ENCODE measurements around the gene TMEM270. TPM values are rescaled to one million over a fixed set of nuclear protein-coding genes. Genes with fewer than 3 reads are reported as not detected.

TMEM270 gene
- total RNA-seq, 2 experiments from 2014 or later, result not detected

DNA sequence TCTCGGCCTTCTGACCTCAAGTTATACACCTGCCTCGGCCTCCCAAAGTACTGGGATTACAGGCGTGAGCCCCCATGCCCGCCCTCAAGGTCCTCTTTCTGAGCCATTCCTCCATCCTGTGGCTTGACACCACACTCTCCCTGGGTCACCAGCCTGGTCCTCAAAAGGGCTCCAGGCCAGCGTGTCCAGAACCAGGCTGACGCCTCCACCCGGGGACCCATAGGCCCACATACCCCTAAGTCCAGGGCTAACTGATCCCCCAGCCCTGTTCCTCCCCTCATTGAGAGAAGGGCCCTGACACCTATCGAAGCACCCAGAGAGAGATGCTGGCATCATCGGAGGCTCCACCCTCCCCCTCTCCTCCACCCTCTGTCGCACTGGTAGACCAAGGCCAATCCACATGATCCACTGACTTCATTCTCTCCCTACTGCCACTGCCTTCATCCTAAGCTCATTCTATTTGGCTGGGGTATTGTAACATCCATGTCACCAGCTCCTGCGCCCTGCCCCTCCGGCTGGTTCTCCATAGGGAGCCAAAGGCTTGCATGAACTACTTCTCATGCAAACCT lies 46.7 kb downstream of the TMEM270 start:
- Mint-ChIP-seq H3K4me1 (ENCODE audit: low read depth) (no peaks in the 10 kb centered on the region), H3K27me3 (ENCODE audit: low read depth) (no peaks in the 10 kb centered on the region), H3K9me3 (ENCODE audit: insufficient read depth) (no peaks in the 10 kb centered on the region), H3K27ac (no peak overlapping the region), H3K36me3 (ENCODE audit: low read depth) (no peaks in the 10 kb centered on the region), H3K4me3 (no peak overlapping the region)
- ChIA-PET CTCF (no interaction called here), POLR2A (no interaction called here)
- ATAC-seq (no peak), DNase-seq (no peak)

DNA sequence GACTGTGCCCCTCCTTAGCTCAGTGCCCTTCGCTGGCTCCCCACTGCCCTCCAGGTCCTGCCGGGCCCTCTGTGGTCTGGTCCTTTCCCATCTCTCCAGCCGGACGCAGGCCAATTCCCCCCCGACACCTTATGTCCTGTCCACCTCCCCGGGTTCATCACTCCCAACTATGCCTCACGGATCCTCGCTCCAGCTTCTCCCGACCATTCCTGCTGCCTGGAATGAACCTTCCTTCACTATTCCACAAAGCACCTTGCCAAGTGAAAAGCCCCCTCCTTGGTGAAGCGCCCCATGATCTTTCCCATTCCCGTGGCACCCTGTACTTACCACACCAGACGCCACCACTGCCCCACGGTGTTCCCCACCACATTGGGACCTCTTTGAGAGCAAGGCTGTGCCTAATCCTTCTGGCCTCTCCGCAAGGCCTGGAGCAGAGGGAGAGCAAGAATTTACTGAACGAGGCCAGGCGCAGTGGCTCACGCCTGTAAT lies 47.2 kb downstream of the TMEM270 start:
- Mint-ChIP-seq H3K9me3 (ENCODE audit: insufficient read depth) (no peaks in the 10 kb centered on the region), H3K4me3 (no peak overlapping the region), H3K27ac (no peak overlapping the region), H3K36me3 (ENCODE audit: low read depth) (no peaks in the 10 kb centered on the region), H3K27me3 (ENCODE audit: low read depth) (no peaks in the 10 kb centered on the region), H3K4me1 (ENCODE audit: low read depth) (no peaks in the 10 kb centered on the region)
- ChIA-PET CTCF (no interaction called here), POLR2A (no interaction called here)
- ATAC-seq (no peak), DNase-seq (no peak)

DNA sequence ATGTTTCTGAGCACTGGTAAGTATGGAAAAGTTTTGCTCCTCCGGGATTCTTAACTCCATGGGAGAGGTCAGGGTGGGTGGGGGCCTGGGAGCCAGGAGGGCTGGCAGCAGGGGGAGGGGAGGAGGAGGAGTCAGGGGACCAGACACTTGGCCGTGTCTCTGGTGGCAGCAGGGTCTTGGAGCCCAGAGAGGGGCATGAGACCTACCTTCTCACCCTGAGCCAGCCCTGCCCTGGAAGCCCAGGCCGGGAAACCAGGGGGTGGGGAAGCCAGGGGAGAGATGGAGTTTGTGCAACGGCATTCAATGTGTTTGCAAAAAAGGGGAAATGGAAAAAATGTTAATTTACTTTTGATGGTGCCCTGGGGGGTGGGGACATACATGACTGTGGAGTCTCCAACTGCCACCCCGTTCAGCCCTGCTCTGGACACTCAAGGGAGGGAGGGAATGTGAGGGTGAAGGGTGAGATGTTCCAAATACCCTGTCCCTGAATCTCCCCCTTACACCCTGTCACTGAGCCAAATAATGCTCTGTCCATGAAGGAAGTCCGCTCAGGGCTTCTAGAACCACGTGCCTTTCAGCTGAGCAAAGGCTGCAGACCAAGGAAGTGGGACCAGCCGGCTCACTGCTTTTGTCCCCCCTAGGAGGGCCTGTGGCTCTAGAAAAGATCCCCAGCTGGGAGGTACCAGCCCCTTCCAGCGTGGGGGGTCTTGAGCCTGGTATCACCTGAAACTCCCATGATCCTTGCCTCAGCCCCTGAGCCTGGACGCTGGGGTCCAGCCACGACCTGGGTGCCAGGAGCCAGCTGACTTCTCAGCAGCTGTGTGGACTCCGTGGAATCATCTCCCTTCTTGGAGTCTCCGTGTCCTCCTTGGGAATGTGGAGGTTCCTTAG lies 48.3 kb downstream of the TMEM270 start:
- Mint-ChIP-seq H3K36me3 (ENCODE audit: low read depth) (no peaks in the 10 kb centered on the region), H3K4me3 (no peak overlapping the region), H3K9me3 (ENCODE audit: insufficient read depth) (no peaks in the 10 kb centered on the region), H3K27me3 (ENCODE audit: low read depth) (no peaks in the 10 kb centered on the region), H3K4me1 (ENCODE audit: low read depth) (no peaks in the 10 kb centered on the region), H3K27ac (no peak overlapping the region)
- DNase-seq (no peak), ATAC-seq (no peak)
- ChIA-PET POLR2A (no interaction called here), CTCF (interaction anchor here (0.6 kb wide), 1 partner anchor 18 kb away, joined by 3 read pairs; no protein-coding TSS in a partner anchor)

DNA sequence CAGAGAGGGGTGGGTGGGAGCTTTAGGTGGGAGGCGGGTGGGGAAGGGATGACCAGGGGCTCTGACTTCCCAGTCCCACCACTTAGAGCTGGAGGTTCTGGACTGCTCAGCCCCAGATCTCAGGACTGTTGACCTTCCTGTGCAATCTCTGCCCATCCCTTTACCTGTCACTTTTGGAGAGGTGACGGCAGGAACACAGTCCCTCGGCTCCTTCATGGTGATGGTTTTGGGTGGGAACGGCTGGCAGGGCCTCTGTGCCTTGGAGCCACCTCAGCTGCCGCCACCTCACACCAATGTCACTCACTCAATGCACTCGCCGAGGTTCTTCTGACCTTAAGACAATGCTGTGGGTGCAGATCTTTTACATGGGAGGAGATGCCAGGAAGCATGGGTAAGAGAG lies 49.0 kb downstream of the TMEM270 start:
- DNase-seq (no peak), ATAC-seq (no peak)
- ChIA-PET POLR2A (interaction anchor here (0.8 kb wide), 1 partner anchor 14 kb away, joined by 3 read pairs; no protein-coding TSS in a partner anchor), CTCF (no interaction called here)
- Mint-ChIP-seq H3K4me3 (no peak overlapping the region), H3K27me3 (ENCODE audit: low read depth) (no peaks in the 10 kb centered on the region), H3K36me3 (ENCODE audit: low read depth) (no peaks in the 10 kb centered on the region), H3K27ac (no peak overlapping the region), H3K4me1 (ENCODE audit: low read depth) (no peaks in the 10 kb centered on the region), H3K9me3 (ENCODE audit: insufficient read depth) (no peaks in the 10 kb centered on the region)

DNA sequence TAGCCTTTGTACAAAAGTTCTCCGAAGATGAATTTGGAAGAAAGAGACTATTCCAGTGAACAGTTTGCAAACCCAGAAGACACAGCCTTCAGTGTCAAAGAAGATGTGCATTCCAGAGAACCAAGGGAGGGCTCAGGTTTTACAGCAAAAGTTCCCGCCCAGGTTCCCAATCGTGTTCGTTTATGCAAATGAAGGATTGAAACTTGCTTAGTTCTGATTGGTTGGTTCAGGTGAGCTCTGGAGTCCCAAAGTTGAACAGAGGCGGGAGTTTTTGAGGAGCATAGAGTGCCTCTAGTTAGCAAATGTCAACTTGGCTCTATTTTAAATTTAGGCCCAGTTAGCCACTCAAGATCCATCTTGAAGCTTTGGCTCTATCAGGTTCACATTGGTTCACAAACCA lies 51.3 kb downstream of the TMEM270 start:
- H3K27me3 Mint-ChIP-seq (ENCODE audit: low read depth), result no peaks in the 10 kb centered on the region
- ChIA-PET POLR2A (no interaction called here), CTCF (no interaction called here)
- H3K4me3 Mint-ChIP-seq, result no peak overlapping the region
- no peak overlapping the region for H3K27ac Mint-ChIP-seq
- no peaks in the 10 kb centered on the region for H3K4me1 Mint-ChIP-seq (ENCODE audit: low read depth)
- H3K36me3 Mint-ChIP-seq (ENCODE audit: low read depth), result no peaks in the 10 kb centered on the region
- H3K9me3 Mint-ChIP-seq (ENCODE audit: insufficient read depth), result no peaks in the 10 kb centered on the region
- DNase-seq, result no peak
- no peak for ATAC-seq

Other genes starting within 250 kb of the TMEM270 start
- not detected for gene MLXIPL, start 236.6 kb upstream of the TMEM270 start, total RNA-seq
- under 1 TPM; 0.16 to 0.26 TPM for gene VPS37D, start 193.3 kb upstream of the TMEM270 start, total RNA-seq
- gene DNAJC30, start 177.7 kb upstream of the TMEM270 start, total RNA-seq, result 1 to 10 TPM; 7.7 to 8.3 TPM
- 10 to 100 TPM; 57.3 to 60.9 TPM for gene BUD23, start 177.6 kb upstream of the TMEM270 start, total RNA-seq
- 10 to 100 TPM; 10.6 to 12.3 TPM for gene STX1A, start 141.5 kb upstream of the TMEM270 start, total RNA-seq
- 10 to 100 TPM; 20.7 to 20.9 TPM for gene ABHD11, start 122.4 kb upstream of the TMEM270 start, total RNA-seq
- not detected for gene CLDN3, start 90.9 kb upstream of the TMEM270 start, total RNA-seq
- gene CLDN4, start 30.2 kb upstream of the TMEM270 start, total RNA-seq, result under 1 TPM; 0.16 to 0.29 TPM
- gene METTL27, start 18.6 kb upstream of the TMEM270 start, total RNA-seq, result not detected
- gene ELN, start 167.0 kb downstream of the TMEM270 start, total RNA-seq, result not detected
- gene LIMK1, start 222.6 kb downstream of the TMEM270 start, total RNA-seq, result 10 to 100 TPM; 33.5 to 37.6 TPM

Measured in activated CD8-positive, alpha-beta T cell treated with anti-CD3 and anti-CD28 coated beads, Interleukin-2, amount 10 ng/mL, durations not matched to agents 7 days and 5 days (primary cell).